Neuron (in vitro differentiated cells): ENCODE data around the gene TMEM127.
A peak's percentile ranks its signal among the peaks of the same experiment; 100 is the strongest.

Experiments
- H2AFZ ChIP-seq: one replicate; pipeline ENCODE4 v1.6.1; 2013; ENCODE audit warnings: low read depth, mild to moderate bottlenecking, inconsistent platforms, low read length, moderate library complexity
- H3K27me3 ChIP-seq: one replicate; pipeline ENCODE4 v1.6.1; 2013; ENCODE audit warnings: low read length; ENCODE audit not compliant: insufficient read depth
- H3K36me3 ChIP-seq: one replicate; pipeline ENCODE4 v1.6.1; 2013; ENCODE audit warnings: low read length; ENCODE audit not compliant: insufficient read depth
- H3K4me1 ChIP-seq: one replicate; pipeline ENCODE4 v1.6.1; 2013; ENCODE audit warnings: low read length; ENCODE audit not compliant: insufficient read depth
- H3K4me3 ChIP-seq: 2 replicates; pipeline ENCODE4 v1.5.1; 2013; ENCODE audit warnings: mild to moderate bottlenecking, low read length, moderate library complexity
- H3K9me3 ChIP-seq: one replicate; pipeline ENCODE4 v1.6.1; 2013; ENCODE audit warnings: low read length

The TMEM127 gene

GRCh38 chr2:96276787-96277499 is 11.1 kb upstream of the TMEM127 start:
- H2AFZ ChIP-seq: no peak overlapping the region
- peaks cover 74% of the 10 kb centered on the region for H3K36me3 ChIP-seq
- no peak overlapping the region for H3K4me3 ChIP-seq
- no peaks in the 10 kb centered on the region for H3K9me3 ChIP-seq
- no peaks in the 10 kb centered on the region for H3K4me1 ChIP-seq
- H3K27me3 ChIP-seq: no peaks in the 10 kb centered on the region

- no peaks in the 10 kb centered on the region for H3K4me1 ChIP-seq
Observed at GRCh38 chr2:96274355-96275056, 8.7 kb upstream of the TMEM127 start.

GRCh38 chr2:96273763-96274162 is 8.0 kb upstream of the TMEM127 start:
- Histone ChIP-seq H3K27me3 (no peaks in the 10 kb centered on the region), H3K36me3 (peaks cover 79% of the 10 kb centered on the region), H2AFZ (no peak overlapping the region), H3K9me3 (no peaks in the 10 kb centered on the region), H3K4me1 (no peaks in the 10 kb centered on the region), H3K4me3 (no peak overlapping the region)

More at GRCh38 chr2:96274355-96275056, 8.7 kb upstream of the TMEM127 start:
- Histone ChIP-seq H3K36me3 (peaks cover 79% of the 10 kb centered on the region), H2AFZ (no peak overlapping the region), H3K27me3 (no peaks in the 10 kb centered on the region), H3K9me3 (no peaks in the 10 kb centered on the region), H3K4me3 (no peak overlapping the region)

DNA sequence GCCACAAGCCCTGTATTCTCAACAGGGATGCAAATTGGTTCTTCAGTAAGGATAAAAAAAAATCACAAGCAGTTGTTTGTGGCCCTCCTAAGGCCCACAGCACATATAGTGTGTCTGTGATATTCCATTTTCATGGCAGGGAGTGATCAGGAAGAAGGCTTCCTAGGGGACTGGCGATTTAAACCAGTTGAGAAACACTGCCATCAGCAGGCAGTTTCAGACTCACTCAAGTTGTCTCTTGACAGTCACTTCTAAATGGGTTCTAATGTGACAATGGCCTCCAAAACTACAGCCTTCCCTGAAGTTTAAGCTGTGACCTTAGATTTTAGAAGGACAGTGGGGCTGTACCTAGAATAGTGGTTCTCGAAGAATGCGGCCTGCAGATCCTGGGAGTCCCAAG is 6.2 kb upstream of the TMEM127 start:
- Histone ChIP-seq H3K27me3 (no peaks in the 10 kb centered on the region), H3K4me3 (no peak overlapping the region), H3K9me3 (no peaks in the 10 kb centered on the region), H2AFZ (no peak overlapping the region), H3K4me1 (peaks cover 5% of the 10 kb centered on the region), H3K36me3 (peaks cover 76% of the 10 kb centered on the region)

DNA sequence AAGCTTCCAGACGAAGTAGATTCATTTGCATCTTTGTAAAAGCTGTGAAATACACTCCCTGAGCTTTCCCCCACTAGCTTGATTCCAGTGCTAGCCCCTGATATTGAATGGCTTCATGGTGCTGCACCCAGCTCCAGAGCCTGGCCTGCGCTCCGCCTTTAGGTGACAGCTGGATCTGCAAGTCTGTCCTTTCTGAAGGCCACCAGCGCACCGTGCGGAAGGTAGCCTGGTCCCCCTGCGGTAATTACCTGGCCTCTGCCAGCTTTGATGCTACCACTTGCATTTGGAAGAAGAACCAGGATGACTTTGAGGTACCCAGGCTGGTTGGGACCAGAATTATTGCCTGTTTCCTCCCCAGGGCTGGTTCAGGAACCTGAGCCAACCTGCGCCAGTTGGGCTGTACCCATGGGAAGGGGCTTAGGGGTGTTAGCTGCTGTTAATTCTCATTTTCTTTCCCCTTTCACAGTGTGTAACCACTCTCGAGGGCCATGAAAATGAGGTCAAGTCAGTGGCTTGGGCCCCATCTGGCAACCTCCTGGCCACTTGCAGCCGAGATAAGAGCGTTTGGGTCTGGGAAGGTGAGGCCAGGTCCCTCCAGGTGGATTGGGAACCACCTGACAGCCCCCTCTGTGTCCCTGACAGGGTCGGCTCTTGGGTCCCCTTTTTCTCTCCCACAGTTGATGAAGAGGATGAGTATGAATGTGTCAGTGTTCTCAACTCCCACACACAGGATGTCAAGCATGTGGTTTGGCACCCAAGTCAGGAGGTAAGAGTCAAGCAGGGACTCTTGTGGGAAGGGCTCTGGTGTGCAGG is 1.6 kb upstream of the TMEM127 start:
- Histone ChIP-seq H2AFZ (no peak overlapping the region), H3K27me3 (no peaks in the 10 kb centered on the region), H3K4me1 (peaks cover 20% of the 10 kb centered on the region), H3K36me3 (peaks cover 49% of the 10 kb centered on the region), H3K4me3 (peak overlapping the region; percentile 62), H3K9me3 (no peaks in the 10 kb centered on the region)

- Histone ChIP-seq H3K9me3 (no peaks in the 10 kb centered on the region), H3K4me1 (peaks cover 25% of the 10 kb centered on the region), H3K36me3 (peaks cover 38% of the 10 kb centered on the region), H3K27me3 (no peaks in the 10 kb centered on the region), H3K4me3 (peak overlapping the region; percentile 62), H2AFZ (peak overlapping the region; percentile 19)
Observed at GRCh38 chr2:96265349-96265839, 403 bp downstream of the TMEM127 start.

- no peak overlapping the region for H2AFZ ChIP-seq
- H3K4me3 ChIP-seq: peak overlapping the region; percentile 62
- no peaks in the 10 kb centered on the region for H3K9me3 ChIP-seq
- H3K4me1 ChIP-seq: peaks cover 25% of the 10 kb centered on the region
- H3K27me3 ChIP-seq: no peaks in the 10 kb centered on the region
- H3K36me3 ChIP-seq: peaks cover 35% of the 10 kb centered on the region
Observed at GRCh38 chr2:96264656-96265348, 995 bp downstream of the TMEM127 start.

GRCh38 chr2:96264086-96264485 is 1.7 kb downstream of the TMEM127 start:
- Histone ChIP-seq H2AFZ (no peak overlapping the region), H3K27me3 (no peaks in the 10 kb centered on the region), H3K4me1 (peaks cover 25% of the 10 kb centered on the region), H3K4me3 (peak overlapping the region; percentile 62), H3K36me3 (peaks cover 33% of the 10 kb centered on the region), H3K9me3 (no peaks in the 10 kb centered on the region)

GRCh38 chr2:96262306-96262705 is 3.5 kb downstream of the TMEM127 start:
- peaks cover 23% of the 10 kb centered on the region for H3K4me1 ChIP-seq
- H3K36me3 ChIP-seq: peaks cover 30% of the 10 kb centered on the region

DNA sequence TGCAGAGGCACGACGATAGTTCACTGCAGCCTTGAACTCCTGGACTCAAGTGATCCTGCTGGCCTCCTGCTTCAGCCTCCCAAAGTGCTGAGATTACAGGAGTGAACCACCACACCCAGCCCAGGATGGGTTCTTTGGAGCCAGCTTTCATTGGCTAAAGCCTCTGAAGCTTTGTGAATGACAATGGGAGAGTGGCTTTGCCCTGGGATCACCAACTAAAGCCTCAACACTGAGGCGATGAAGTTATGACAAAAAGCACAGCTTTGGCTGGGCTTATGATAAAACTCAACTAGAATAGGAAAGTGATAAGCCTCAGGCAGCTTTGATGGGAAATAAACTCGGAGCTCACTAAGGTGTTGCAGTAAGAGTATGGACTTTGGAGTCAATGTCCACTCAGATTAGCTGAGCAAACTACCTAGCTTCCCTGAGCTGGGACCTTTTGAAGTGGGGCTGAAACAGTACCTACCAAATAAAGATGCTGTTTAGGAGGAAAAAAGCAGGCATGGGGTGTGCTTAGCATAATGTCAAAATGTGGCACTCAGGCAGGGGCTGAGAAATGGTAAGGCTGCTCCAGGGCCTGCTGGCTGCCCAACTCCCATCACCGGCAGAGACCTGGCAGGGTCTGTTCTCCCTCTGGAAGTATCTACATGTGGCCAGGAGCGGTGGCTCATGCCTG is 4.3 kb downstream of the TMEM127 start:
- Histone ChIP-seq H3K36me3 (peaks cover 29% of the 10 kb centered on the region), H3K4me3 (no peak overlapping the region), H3K27me3 (no peaks in the 10 kb centered on the region), H3K4me1 (peaks cover 17% of the 10 kb centered on the region), H3K9me3 (no peaks in the 10 kb centered on the region), H2AFZ (no peak overlapping the region)

More at GRCh38 chr2:96262306-96262705, 3.5 kb downstream of the TMEM127 start:
- Histone ChIP-seq H3K9me3 (no peaks in the 10 kb centered on the region), H3K4me3 (no peak overlapping the region), H2AFZ (no peak overlapping the region), H3K27me3 (no peaks in the 10 kb centered on the region)

- no peaks in the 10 kb centered on the region for H3K9me3 ChIP-seq
- no peak overlapping the region for H2AFZ ChIP-seq
- no peaks in the 10 kb centered on the region for H3K27me3 ChIP-seq
- H3K4me3 ChIP-seq: no peak overlapping the region
- H3K36me3 ChIP-seq: peaks cover 30% of the 10 kb centered on the region
- peaks cover 17% of the 10 kb centered on the region for H3K4me1 ChIP-seq
Observed at GRCh38 chr2:96260387-96261260, 5.2 kb downstream of the TMEM127 start.
